Middle frontal gyrus (tissue), 1 donor: ENCODE measurements around the gene BTBD2.

Source experiments
- DNase-seq: peaks from one replicate; pipeline ENCODE4 v3.0.0-alpha.2; 2015; ENCODE audit warnings: low spot score; ENCODE audit errors: extremely low spot score

The BTBD2 gene

DNA sequence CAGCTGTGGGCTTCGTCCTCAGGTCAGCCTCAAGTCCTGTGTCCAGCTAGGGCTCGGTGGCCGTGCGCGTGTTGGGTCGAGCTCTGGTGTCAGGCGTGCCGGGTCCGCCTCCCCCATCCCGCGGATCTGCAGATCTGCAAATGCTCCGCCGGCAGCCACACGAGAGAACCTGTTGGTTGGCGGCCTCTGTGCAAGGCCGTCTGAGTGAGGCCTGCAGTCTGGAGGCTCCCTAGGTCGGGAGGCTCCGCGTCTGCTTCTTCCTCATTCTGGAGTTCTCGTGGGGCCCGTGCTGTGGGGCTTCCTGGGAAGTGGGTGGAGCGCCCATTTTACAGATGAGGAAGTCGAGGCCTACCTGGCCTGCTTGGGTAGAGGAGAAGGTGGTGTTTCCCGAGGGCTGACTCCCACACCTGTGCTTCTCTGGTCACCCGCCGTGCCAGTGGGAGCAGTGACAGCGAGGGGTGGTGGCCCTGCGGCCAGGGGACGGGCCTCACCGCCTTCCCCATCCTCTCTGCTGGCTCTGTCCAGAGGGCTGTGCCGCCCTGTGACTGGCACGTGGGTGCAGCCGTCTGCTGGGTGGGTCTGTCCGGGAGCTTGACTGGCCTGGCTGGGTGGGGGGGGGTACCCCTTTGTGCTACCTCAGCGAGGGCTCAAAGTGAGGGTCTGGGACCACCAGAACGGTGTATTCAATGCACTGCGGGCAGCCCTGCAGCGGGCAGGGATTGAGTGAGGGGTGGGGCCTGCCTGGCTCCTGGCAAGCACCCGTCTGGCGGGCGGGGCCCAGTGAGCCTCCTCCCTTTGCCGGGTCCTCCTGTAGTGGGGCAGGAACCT lies 71.2 kb downstream of the BTBD2 start:
- DNase-seq, result no peak

DNA sequence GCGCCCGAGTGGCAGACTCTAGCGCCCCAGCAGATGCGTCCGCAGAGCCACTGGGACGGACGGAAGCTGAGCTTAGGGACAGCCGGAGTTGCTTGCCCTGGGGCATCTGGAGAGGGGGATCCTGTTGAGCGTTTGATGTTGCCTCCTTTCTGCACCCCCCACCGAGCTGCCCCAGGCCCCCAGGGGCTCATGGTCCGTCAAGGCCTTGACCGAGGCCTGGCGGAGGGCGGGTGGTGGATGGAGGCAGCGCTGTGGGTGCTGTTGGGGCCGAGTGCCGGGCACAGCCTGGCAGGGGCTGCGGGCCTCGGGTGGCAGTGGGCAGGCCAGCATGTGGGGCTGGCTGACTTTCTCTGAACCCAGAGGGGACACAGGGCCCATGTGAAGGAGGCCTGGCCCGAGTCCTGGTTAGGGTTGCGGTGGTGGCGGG lies 71.8 kb downstream of the BTBD2 start:
- no peak for DNase-seq

DNA sequence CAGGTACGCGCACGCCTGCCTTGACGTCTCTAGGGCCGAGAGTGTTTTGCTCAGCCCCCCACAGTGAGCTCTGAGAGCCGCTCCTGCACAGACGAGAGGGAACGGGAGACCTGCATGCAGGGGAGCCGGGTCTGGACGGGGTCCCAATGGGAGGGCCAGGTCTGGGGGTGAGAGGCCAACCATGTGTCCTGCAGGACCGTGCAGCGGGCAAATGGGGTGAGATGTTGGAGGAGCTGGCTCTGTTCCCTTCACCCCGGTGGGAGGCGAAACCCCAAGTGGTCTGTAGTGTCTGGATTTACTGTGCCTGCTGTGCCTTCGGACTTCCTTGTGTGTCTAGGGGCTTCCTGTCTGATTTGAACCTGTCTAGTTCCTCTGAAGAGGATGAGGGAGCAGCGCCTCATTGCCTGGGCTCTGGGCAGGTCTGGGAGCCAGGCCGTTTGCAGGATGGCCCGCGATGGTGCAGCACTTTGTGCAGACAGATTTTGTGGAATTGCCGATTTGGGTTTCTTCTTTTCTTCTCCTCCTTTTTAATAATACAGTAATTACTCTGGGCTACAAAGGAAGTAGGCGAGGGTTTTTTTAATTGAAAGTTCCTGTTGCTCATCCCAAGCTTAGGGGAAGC lies 72.5 kb downstream of the BTBD2 start:
- no peak for DNase-seq

- DNase-seq, result no peak
Observed at GRCh38 chr19:1942078-1942933, 73.2 kb downstream of the BTBD2 start.

DNA sequence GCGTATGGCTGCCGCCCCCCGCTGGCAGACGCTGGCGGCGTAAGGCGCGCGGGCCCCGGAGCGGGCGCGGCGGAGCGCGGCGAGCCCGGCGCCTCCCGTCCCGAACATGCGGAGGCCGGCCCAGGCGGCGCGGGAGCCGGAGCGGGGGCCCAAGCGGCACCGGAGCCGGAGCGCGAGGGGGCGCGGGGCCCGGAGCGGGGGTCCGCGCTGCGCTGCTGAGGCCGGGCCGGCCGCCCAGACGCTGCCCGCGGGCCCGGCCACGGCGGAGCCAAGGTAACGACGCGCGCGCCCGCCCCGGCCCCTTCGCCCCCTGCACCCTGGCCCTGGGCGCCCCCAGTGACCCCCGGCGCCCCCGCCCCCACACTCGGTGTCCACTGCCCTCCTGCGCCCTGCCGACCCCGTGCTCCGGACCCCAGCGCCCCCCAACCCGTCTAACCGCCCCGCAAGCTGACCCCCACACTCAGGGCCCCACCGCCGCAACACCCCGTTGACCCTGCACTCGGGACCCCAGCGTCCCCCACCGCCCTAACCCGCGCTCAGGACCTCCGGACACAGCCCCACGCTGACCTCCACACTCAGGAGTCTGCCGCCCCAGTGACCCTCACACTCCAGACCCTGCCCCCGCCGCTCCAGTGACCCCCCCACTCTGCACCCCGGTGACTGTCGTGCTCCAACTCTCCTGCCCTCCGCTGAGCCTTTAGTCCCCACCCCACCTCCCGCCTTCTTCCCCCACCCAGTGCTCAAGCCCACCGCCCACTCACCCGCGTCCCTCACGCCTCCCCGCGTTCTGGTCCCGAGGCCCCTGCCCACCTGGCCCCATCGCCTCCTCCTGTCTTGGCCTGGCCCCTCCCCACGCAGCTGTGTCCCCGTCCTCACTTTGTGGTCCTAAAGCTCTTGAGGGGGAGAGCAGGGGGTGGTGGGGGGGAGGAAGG lies 74.1 kb downstream of the BTBD2 start, which contains the start of gene CSNK1G2:
Gene CSNK1G2 (plus strand): TSS at position 27 of the 932 bp plus-strand sequence. CDS start 28,601 bp downstream, outside the sequence.
- no peak for DNase-seq

DNA sequence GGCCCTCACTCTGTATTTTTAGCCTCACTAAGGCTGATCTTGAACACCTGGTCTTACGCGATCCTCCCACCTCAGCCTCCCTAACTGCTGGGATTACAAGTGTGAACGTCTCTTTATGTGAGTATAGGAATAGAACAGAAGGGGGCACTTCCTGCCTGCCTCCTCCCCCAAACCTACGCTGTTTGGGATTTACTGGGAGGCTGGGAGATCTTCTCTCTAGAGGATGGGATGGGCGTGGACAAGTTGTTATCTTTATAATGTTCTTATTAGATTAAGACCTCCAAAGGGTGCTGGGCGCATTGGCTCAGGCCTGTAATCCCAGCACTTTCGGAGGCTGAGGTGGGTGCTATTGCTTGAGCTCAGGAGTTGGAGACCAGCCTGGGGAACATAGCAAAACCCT lies 77.4 kb downstream of the BTBD2 start:
- no peak for DNase-seq

DNA sequence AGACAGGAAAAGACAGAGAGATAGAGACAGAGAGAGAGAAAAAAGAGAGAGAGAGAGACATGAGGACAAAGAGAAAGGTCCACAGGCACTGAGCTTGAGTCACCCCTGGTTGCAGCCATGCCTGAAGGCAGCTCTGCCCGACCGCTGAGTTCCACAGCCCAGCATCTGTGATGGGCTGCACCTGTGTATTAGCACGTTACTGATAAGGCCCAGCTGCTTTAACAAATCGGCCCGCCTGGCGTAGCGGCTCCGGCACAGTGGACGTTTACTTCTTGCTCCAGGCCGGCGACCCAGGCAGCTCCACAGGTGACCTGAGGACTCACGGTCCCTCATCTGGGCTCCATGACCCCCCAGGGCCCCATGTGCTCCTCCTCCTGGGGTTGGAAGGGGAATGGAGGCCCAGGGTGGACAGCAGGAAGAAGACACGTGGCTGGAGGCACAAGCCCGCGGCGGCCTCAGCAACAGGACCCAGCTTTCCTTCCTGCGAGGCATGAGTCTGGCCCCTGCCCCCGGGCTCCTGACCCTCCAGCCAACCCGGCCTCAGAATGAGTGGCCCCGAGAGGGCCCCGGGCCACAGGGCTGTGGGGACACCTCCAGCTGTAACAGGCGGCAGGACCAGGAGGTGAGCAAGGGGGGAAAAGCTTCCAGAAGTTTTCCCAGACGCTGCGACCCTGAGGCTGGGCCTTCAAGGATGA lies 78.5 kb downstream of the BTBD2 start:
- DNase-seq, result no peak

DNA sequence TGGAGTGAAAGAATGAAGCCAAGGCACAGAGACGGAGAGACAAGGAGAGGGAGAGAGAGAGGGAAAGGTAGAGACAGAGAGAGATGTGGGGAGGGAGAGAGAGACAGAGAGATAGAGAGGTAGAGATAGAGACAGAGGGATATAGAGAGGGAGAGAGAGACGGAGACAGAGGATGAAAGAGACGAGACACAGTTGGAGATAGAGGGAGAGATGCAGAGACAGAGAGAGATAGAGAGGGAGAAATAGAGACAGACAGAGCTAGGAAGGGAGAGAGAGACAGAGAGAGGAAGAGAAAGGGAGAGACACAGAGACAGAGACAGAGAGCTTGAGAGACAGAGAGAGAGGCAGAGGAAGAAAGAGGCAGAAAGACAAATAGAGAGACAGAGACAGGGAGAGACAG lies 79.1 kb downstream of the BTBD2 start:
- no peak for DNase-seq

DNA sequence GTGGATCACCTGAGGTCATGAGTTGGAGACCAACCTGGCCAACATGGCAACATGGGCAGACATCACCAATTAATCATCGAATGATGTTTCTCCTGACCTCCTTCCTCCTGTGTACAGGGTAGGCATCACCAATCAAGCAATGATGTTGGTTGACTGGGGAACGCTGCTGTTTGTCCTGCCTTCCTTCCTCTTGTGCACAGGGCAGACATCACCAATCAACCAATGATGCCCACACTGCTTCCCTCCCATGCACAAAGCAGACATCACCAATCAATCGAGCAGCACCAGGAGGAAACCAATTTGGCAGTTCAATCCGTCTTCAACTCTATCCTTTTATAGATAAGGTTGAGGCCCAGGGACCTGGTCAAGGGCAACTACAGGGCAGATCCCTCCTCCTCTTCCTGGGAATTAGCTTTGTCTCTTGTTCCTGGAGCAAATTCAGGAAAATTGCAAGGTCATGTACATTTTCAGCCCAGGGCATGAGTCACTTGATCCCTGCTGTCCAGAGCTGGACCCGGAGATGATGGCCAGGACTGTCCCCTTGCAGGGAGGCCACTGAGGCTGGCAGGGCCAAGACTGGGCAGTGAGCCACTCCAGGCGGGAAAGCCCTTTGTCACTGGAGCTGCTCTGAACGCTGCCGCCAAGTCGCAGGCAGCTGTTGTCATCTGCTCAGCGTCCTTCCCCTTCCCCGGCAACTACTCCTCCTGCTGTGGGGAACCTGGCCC lies 79.9 kb downstream of the BTBD2 start:
- DNase-seq, result no peak
